DMS 273 treated with DMSO at 0.1 percent for 48 hours (cell line): ENCODE results near the gene CIITA.
"Not testable (repeated sequence)": the region's sequence is repeated elsewhere in the genome, so short reads cannot be mapped to it uniquely, and the experiment has no call there.

Source experiments
- DNase-seq: peaks from one replicate; lab custom pipeline; 2025; lab: John Stamatoyannopoulos, UW

The CIITA gene

GRCh38 chr16:10876799-10877341 lies at the start of gene CIITA:
TSS of gene CIITA (plus strand) at chr16:10877202. CDS start at chr16:10877331, 129 bp downstream.
- peak; percentile 43 for DNase-seq

GRCh38 chr16:10827691-10828341 lies 49.2 kb upstream of the CIITA start:
- DNase-seq = no peak

- DNase-seq = peak; percentile 44
These were observed 48.1 kb upstream of the CIITA start for GRCh38 chr16:10828851-10829366.

GRCh38 chr16:10829390-10830098 lies 47.5 kb upstream of the CIITA start:
- not testable (repeated sequence) for DNase-seq

DNA sequence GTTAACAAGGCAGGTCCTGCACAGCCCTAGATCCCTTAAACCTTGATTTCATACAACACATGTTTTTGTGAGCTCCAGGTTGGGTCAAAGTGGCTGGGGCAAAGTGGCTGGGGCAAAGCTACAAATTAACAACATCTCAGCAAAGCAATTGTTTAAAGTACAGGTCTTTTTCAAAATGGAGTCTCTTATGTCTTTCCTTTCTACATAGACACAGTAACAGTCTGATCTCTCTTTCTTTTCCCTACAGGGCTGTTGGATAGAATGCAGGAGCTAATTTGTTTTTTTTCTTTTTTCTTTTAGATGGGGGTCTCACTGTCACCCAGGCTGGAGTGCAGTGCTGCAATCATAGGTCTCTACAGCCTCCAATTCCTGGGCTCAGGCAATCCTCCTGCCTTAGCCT lies 46.8 kb upstream of the CIITA start:
- DNase-seq = not testable (repeated sequence)

- DNase-seq = no peak
These were observed 44.8 kb upstream of the CIITA start for GRCh38 chr16:10831894-10832886.

GRCh38 chr16:10833271-10833670 lies 43.7 kb upstream of the CIITA start:
- DNase-seq = no peak

- no peak for DNase-seq
These were observed 42.9 kb upstream of the CIITA start for GRCh38 chr16:10834130-10834529.

DNA sequence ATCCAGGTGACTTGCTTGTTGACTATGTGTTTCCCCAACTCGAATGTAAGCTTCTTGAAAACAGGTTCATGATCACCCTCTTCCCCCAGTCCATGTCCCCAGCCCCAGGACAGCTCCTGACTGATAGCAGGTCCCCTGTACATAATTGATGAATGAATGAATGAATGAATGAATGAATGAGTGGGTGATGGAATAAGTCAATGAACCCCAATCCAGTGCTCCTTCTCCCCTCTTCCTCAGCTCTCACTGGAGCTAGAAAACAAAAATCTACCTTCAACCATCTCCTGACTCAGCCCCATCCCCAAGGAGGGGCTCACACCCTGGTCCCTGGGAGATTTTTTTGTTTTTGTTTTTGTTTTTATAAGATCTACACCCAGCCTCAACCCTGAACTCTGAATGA lies 42.2 kb upstream of the CIITA start:
- DNase-seq = no peak

DNA sequence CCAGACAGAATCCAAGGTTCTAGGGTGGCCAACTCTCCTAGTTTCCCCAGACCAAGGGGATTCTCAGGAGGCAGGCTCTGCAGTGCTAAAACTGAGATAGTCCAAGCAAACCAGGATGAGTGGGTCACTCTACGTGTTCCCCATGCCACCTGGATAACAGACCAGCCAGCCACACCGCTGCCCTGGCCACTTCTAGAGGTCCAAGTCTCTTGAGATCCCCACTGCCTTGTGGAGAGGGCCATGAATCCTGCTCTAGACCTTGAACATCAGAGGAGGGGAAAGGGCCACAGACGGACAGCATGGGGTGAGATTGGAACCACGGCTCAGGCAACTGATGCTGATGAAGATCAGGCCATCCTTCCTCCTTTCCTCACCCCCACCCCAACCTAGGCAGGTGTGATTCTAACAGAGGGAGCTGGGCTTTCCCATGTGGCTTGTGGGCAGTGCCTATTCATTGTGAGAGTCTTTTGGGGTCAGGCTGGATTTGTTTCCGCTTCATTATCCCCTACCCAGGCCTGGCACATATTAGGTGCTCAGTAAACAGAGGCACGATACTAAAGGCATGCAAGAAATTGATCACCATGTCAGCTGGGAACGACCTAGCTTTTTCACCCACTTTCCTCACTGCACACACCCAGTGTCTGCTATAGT lies 41.6 kb upstream of the CIITA start:
- DNase-seq = no peak

GRCh38 chr16:10836174-10836853 lies 40.7 kb upstream of the CIITA start:
- no peak for DNase-seq

GRCh38 chr16:10838621-10839278 lies 38.3 kb upstream of the CIITA start:
- no peak for DNase-seq

GRCh38 chr16:10839279-10839666 lies 37.7 kb upstream of the CIITA start:
- DNase-seq = no peak

DNA sequence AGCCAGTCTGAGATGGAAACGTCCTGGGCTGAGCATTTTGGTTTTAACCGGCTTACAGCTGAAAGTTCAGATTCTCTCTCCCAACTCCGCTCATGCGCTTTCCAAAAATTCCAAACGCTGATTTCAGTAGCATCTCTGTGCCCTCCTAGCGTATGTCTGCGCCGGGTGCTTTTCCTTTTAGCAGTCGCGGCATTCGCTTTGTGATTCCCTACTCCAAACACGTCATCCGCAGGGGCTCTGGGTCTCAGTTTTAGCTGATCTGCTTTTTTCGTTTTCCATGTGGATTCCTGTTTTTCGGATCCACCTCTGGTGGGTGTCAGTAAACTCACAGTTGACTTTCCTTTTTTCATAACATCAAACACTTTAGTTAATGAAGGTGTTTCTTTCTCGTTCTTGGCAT lies 36.3 kb upstream of the CIITA start:
- DNase-seq = no peak

- DNase-seq = no peak
These were observed 30.6 kb upstream of the CIITA start for GRCh38 chr16:10846213-10846998.

GRCh38 chr16:10847176-10847575 lies 29.8 kb upstream of the CIITA start:
- no peak for DNase-seq

DNA sequence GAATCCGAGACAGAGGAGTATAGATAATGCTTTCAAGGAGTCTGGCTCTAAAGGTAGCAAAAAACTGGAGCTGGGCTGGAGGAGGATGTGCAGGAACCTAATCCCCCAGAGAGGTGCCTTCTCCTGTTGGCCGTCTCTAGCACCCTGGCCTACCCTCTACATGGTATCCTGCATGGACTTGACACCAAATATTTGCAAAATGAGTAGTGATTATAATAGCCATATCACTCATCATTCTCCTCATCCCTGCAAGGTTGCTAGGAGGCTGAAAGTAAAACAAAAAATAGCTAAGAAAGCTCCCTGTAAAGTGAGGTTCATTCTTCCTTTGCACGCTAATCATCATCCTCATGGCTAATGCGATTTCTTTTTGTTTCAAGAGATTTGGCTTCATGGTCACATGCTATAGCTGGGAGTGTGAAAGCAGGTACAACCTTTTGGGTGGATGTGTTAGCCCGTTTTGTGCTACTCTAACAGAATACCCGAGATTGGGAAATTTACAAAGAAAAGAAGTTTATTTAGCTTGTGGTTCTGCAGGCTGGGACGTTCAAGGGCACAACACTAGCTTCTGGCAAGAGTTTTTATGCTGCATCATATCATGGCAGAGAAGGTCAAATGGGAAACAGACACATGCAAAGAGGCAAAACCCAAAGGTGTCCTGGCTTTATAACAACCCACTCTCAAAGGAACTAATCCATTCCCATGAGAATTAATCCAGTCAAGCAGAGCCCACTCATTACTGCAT lies 27.1 kb upstream of the CIITA start:
- no peak for DNase-seq

GRCh38 chr16:10850478-10850850 lies 26.5 kb upstream of the CIITA start:
- DNase-seq = no peak

- no peak for DNase-seq
These were observed 25.5 kb upstream of the CIITA start for GRCh38 chr16:10851512-10851911.
